Non-pigmented ciliary epithelial cell (primary cell): Measurements from ENCODE around the gene MLC1.

Source experiments
- DNase-seq: peaks from one replicate; pipeline ENCODE4 v3.0.0-alpha.2; 2010; ENCODE audit warnings: low read depth

MLC1 gene

GRCh38 chr22:50016308-50016987 lies 68.8 kb downstream of the MLC1 start:
- DNase-seq = no peak

- no peak for DNase-seq
These were observed 69.5 kb downstream of the MLC1 start for GRCh38 chr22:50015451-50016307.

- no peak for DNase-seq
These were observed 70.4 kb downstream of the MLC1 start for GRCh38 chr22:50014655-50015401.

- DNase-seq = no peak
These were observed 71.1 kb downstream of the MLC1 start for GRCh38 chr22:50014053-50014501.

- DNase-seq = no peak
These were observed 72.7 kb downstream of the MLC1 start, which contains the start of gene IL17REL for GRCh38 chr22:50012211-50013181. IL17REL (minus strand) TSS chr22:50012765; CDS start chr22:50012646, 119 bp downstream.

- DNase-seq = no peak
These were observed 73.6 kb downstream of the MLC1 start for GRCh38 chr22:50011447-50012210.

- no peak for DNase-seq
These were observed 74.4 kb downstream of the MLC1 start for GRCh38 chr22:50010676-50011446.

- DNase-seq = no peak
These were observed 75.2 kb downstream of the MLC1 start for GRCh38 chr22:50009765-50010675.
